ENCODE measurements around the gene TEAD1. TPM values are rescaled to one million over a fixed set of nuclear protein-coding genes. Genes with fewer than 3 reads are reported as not detected.

The TEAD1 gene
- total RNA-seq, 1 donor from 2014 or later, result 17.6 TPM

GRCh38 chr11:12817681-12818332 lies 143.6 kb downstream of the TEAD1 start:
- no peak for DNase-seq (ENCODE audit: low read depth)
- no peak for TF ChIP-seq CTCF (IDR thresholded peaks at IDR 0.05; ENCODE audit: insufficient read depth, low read length, severe bottlenecking)
- FAIRE-seq, result no peak

GRCh38 chr11:12818333-12819015 lies 144.3 kb downstream of the TEAD1 start:
- Histone ChIP-seq H3K36me3 (ENCODE audit: control insufficient read depth, insufficient read depth, low read length) (no peaks in the 10 kb centered on the region), H3K4me3 (ENCODE audit: low read depth, low read length) (no peak overlapping the region), H3K27me3 (ENCODE audit: control insufficient read depth, insufficient read depth, low read length) (no peaks in the 10 kb centered on the region)
- no peak for FAIRE-seq
- peak; percentile 84 for DNase-seq (ENCODE audit: low read depth)
- TF ChIP-seq CTCF (IDR thresholded peaks at IDR 0.05; ENCODE audit: insufficient read depth, low read length, severe bottlenecking), result no peak

More at GRCh38 chr11:12817681-12818332, 143.6 kb downstream of the TEAD1 start:
- Histone ChIP-seq H3K36me3 (ENCODE audit: control insufficient read depth, insufficient read depth, low read length) (no peaks in the 10 kb centered on the region), H3K4me3 (ENCODE audit: low read depth, low read length) (no peak overlapping the region), H3K27me3 (ENCODE audit: control insufficient read depth, insufficient read depth, low read length) (no peaks in the 10 kb centered on the region)

GRCh38 chr11:12822392-12823022 lies 148.3 kb downstream of the TEAD1 start:
- Histone ChIP-seq H3K27me3 (ENCODE audit: control insufficient read depth, insufficient read depth, low read length) (no peaks in the 10 kb centered on the region), H3K36me3 (ENCODE audit: control insufficient read depth, insufficient read depth, low read length) (no peaks in the 10 kb centered on the region), H3K4me3 (ENCODE audit: low read depth, low read length) (no peak overlapping the region)
- TF ChIP-seq CTCF (IDR thresholded peaks at IDR 0.05; ENCODE audit: insufficient read depth, low read length, severe bottlenecking), result no peak
- FAIRE-seq (no peak), DNase-seq (ENCODE audit: low read depth) (no peak)

GRCh38 chr11:12824281-12825041 lies 150.2 kb downstream of the TEAD1 start:
- Histone ChIP-seq H3K4me3 (ENCODE audit: low read depth, low read length) (no peak overlapping the region), H3K36me3 (ENCODE audit: control insufficient read depth, insufficient read depth, low read length) (no peaks in the 10 kb centered on the region), H3K27me3 (ENCODE audit: control insufficient read depth, insufficient read depth, low read length) (no peaks in the 10 kb centered on the region)
- FAIRE-seq, result no peak
- no peak for TF ChIP-seq CTCF (IDR thresholded peaks at IDR 0.05; ENCODE audit: insufficient read depth, low read length, severe bottlenecking)
- DNase-seq (ENCODE audit: low read depth), result no peak

GRCh38 chr11:12826441-12826840 lies 152.2 kb downstream of the TEAD1 start:
- no peak overlapping the region for H3K4me3 ChIP-seq (ENCODE audit: low read depth, low read length)
- no peak for DNase-seq (ENCODE audit: low read depth)
- H3K27me3 ChIP-seq (ENCODE audit: control insufficient read depth, insufficient read depth, low read length), result no peaks in the 10 kb centered on the region
- TF ChIP-seq CTCF (IDR thresholded peaks at IDR 0.05; ENCODE audit: insufficient read depth, low read length, severe bottlenecking), result no peak
- no peak for FAIRE-seq
- H3K36me3 ChIP-seq (ENCODE audit: control insufficient read depth, insufficient read depth, low read length), result no peaks in the 10 kb centered on the region

Measured in bronchial epithelial cell (primary cell).